Liver (tissue), 10 donors: ENCODE results near the gene FAXDC2. TPM values are rescaled to one million over a fixed set of nuclear protein-coding genes. Genes with fewer than 3 reads are reported as not detected.

Source experiments
- DNase-seq: peaks from one replicate; pipeline ENCODE4 v3.0.0-alpha.2; 2017; ENCODE audit warnings: low spot score
- H3K27ac ChIP-seq, 2 donors: one replicate each; pipeline ENCODE4 v1.7.0; 2013; ENCODE audit warnings: inconsistent platforms in 2 of 2, low read length in 2 of 2, control low read depth in 1 of 2, low read depth in 1 of 2, mild to moderate bottlenecking in 1 of 2
- H3K27me3 ChIP-seq, 4 donors: one replicate each; pipeline versions ENCODE4 v1.6.1 to v1.7.0; 2013; ENCODE audit warnings: low read length in 3 of 4, inconsistent platforms in 1 of 4, mild to moderate bottlenecking in 1 of 4, moderate library complexity in 1 of 4; ENCODE audit not compliant: control insufficient read depth in 4 of 4, insufficient read depth in 4 of 4
- H3K36me3 ChIP-seq, 4 donors: one replicate each; pipeline versions ENCODE4 v1.6.1 to v1.7.0; 2013; ENCODE audit warnings: low read length in 3 of 4, mild to moderate bottlenecking in 3 of 4, low read depth in 1 of 4, moderate library complexity in 1 of 4; ENCODE audit not compliant: control insufficient read depth in 4 of 4, insufficient read depth in 3 of 4
- H3K4me1 ChIP-seq, 4 donors: one replicate each; pipeline versions ENCODE4 v1.6.1 to v1.7.0; 2013; ENCODE audit warnings: low read length in 3 of 4, mild to moderate bottlenecking in 3 of 4, moderate library complexity in 1 of 4; ENCODE audit not compliant: control insufficient read depth in 4 of 4, insufficient read depth in 4 of 4
- H3K4me3 ChIP-seq, 3 donors: one replicate each; pipeline versions ENCODE4 v1.6.1 to v1.7.0; 2013; ENCODE audit warnings: low read length in 3 of 3, control low read depth in 1 of 3, low read depth in 1 of 3, mild to moderate bottlenecking in 1 of 3
- H3K9ac ChIP-seq, 2 donors: one replicate each; pipeline ENCODE4 v1.7.0; 2013; ENCODE audit warnings: low read length in 2 of 2, mild to moderate bottlenecking in 2 of 2, moderate library complexity in 2 of 2, control low read depth in 1 of 2, low read depth in 1 of 2
- H3K9me3 ChIP-seq, 4 donors: one replicate each; pipeline versions ENCODE4 v1.6.1 to v1.7.0; 2013; ENCODE audit warnings: low read length in 3 of 4; ENCODE audit not compliant: control insufficient read depth in 4 of 4
- EGR1 ChIP-seq, 2 donors: IDR thresholded peaks; 2 replicates each; pipeline ENCODE4 v1.6.1; 2016 to 2018; ENCODE audit warnings: antibody characterized with exemption in 2 of 2, low read depth in 2 of 2
- FOXA1 ChIP-seq: IDR thresholded peaks from 2 replicates; pipeline ENCODE4 v1.6.1; 2016; ENCODE audit warnings: antibody characterized with exemption
- FOXA2 ChIP-seq: IDR thresholded peaks from 2 replicates; pipeline ENCODE4 v1.6.1; 2016; ENCODE audit warnings: antibody characterized with exemption
- GABPA ChIP-seq, 2 donors: IDR thresholded peaks in 1 of 2; conservative IDR thresholded peaks in 1 of 2; 2 replicates each; pipeline ENCODE4 v1.6.1; 2016; ENCODE audit warnings: antibody characterized with exemption in 2 of 2, mild to moderate bottlenecking in 1 of 2, moderate library complexity in 1 of 2
- HNF4G ChIP-seq: IDR thresholded peaks from 2 replicates; pipeline ENCODE4 v1.6.1; 2016; ENCODE audit warnings: antibody characterized with exemption
- JUND ChIP-seq, 2 donors: IDR thresholded peaks; 2 replicates each; pipeline ENCODE4 v1.6.1; 2016; ENCODE audit warnings: antibody characterized with exemption in 2 of 2
- NR2F2 ChIP-seq: IDR thresholded peaks from 2 replicates; pipeline ENCODE4 v1.6.1; 2016; ENCODE audit warnings: antibody characterized with exemption
- RXRA ChIP-seq, 2 donors: IDR thresholded peaks; 2 replicates each; pipeline ENCODE4 v1.6.1; 2017 to 2018; ENCODE audit warnings: antibody characterized with exemption in 2 of 2, mild to moderate bottlenecking in 1 of 2
- SP1 ChIP-seq: IDR thresholded peaks from 2 replicates; pipeline ENCODE4 v1.6.1; 2018; ENCODE audit warnings: antibody characterized with exemption, mild to moderate bottlenecking
- TAF1 ChIP-seq: conservative IDR thresholded peaks from 2 replicates; pipeline ENCODE4 v1.6.1; 2016; ENCODE audit warnings: antibody characterized with exemption, mild to moderate bottlenecking
- WGBS: extraction: QIAGEN DNeasy Blood & Tissue Kit; methylation state at CpG from one replicate; pipeline ENCODE4 v1.1.7; 2013; 5-methylcytosine and 5-hydroxymethylcytosine counted together
- polyA plus RNA-seq, 2 donors: library from polyadenylated mRNA; stranded (reverse) in 1 of 2; unstranded in 1 of 2; fragments of 200-250 nt in 1 of 2; fragments of >200 nt in 1 of 2; fragmentation: Nextera tagmentation in 1 of 2; extraction: Ambion mirVana in 1 of 2; gene quantifications; one replicate each; pipeline versions ENCODE4 v1.2.1 to v1.2.3, GENCODE V29; 2013 to 2015
- small RNA-seq: library from RNA; depleted of rRNA; stranded (forward); fragments of <200 nt; gene quantifications from one replicate; pipeline ENCODE3, GENCODE V24; 2014
- total RNA-seq, 2 donors: library from RNA; depleted of rRNA; stranded (reverse); fragments of >200 nt; gene quantifications; one replicate each; pipeline ENCODE4 v1.2.3, GENCODE V29; 2014
- TF ChIP-seq, protein P1 (sequence below): IDR thresholded peaks from 2 replicates; pipeline ENCODE4 v1.6.1; 2016; ENCODE audit warnings: antibody characterized with exemption
- TF ChIP-seq, protein P2 (sequence below): fragments of 150-350 bp; IDR thresholded peaks from 2 replicates; pipeline ENCODE4 v1.5.1; 2017; ENCODE audit warnings: improper control_type of control experiment, low read depth, low read length; ENCODE audit not compliant: missing input control
- TF ChIP-seq, protein P3 (sequence below): IDR thresholded peaks from 2 replicates; pipeline ENCODE4 v1.6.1; 2016; ENCODE audit warnings: antibody characterized with exemption
- TF ChIP-seq, protein P4 (sequence below): IDR thresholded peaks from 2 replicates; pipeline ENCODE4 v1.6.1; 2016; ENCODE audit warnings: antibody characterized with exemption, mild to moderate bottlenecking
- donor health status: healthy.
- donor health status: healthy.
- donor health status: healthy.
- donor health status: healthy.
- donor health status: healthy.

The FAXDC2 gene
- total and polyA plus RNA-seq, 4 donors, result 27.5 to 110 (median 64.5) TPM

DNA sequence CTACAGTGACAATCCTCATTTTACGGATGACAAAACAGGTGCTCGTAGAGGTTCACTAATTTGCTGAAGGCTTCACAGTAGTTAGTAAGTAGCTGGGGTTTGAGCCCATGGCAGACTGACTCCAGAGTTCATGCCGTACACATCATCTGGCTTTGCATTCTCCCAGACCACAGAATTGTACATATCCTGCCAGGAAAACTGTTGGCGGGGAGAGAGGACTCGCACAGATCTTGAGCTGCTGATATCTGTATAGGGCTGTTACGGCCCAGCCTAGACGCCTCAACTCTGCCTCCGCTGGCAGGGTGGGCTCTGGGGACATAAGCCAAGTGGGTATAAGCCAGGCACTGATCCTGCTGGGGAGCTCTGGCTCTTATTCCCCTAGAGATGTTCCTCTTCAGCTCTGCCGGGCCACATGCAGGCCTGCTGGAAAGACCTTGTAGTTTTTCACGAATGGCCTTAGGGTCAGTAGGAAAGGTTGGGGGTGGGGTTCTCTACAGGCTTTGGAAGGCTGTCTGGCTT lies 79.0 kb downstream of the FAXDC2 start:
- no peak overlapping the region for H3K9ac ChIP-seq
- H3K4me1 ChIP-seq, result peaks cover 3 to 30% (median 7%) of the 10 kb centered on the region in 4 donors
- no peak for DNase-seq
- H3K4me3 ChIP-seq, result no peak overlapping the region
- H3K27ac ChIP-seq, result no peak overlapping the region
- no peak for TF ChIP-seq FOXA1
- no peak for TF ChIP-seq FOXA2
- no peak for TF ChIP-seq GABPA (IDR thresholded peaks at IDR 0.05 in 1 of 2, conservative IDR thresholded peaks at IDR 0.05 in 1 of 2)
- no peak for TF ChIP-seq NR2F2
- H3K9me3 ChIP-seq, result no peaks in the 10 kb centered on the region
- no peaks in the 10 kb centered on the region for H3K36me3 ChIP-seq
- 70% methylated on average over 10 of the region's 10 CpGs for WGBS
- no peaks in the 10 kb centered on the region for H3K27me3 ChIP-seq

DNA sequence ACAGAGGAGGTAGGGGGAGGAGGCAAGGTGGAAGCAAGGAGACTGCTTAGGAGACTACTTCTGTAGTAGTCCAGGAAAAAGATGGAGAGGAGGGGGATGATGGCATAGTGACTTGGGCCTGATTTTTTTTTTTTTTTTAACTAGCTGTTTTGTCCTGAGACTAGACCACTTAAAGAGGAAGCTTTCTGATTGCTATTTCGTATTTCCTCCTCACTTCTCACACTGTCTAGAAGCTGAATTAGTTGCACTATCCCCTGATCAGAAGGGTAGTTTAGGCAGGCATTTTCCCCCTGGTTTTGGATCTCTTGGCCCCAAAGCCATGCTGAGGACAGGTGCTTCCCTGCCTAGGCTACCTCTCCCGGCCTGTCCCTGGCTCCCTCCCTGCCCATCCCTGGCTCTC lies 80.3 kb downstream of the FAXDC2 start:
- WGBS, result 78% methylated on average over 2 of the region's 2 CpGs
- Histone ChIP-seq H3K27me3 (no peaks in the 10 kb centered on the region), H3K4me3 (no peak overlapping the region), H3K4me1 (peaks cover 10 to 43% (median 13%) of the 10 kb centered on the region in 4 donors), H3K9me3 (no peaks in the 10 kb centered on the region), H3K27ac (no peak overlapping the region), H3K9ac (no peak overlapping the region), H3K36me3 (no peaks in the 10 kb centered on the region)
- no peak for DNase-seq
- no peak for TF ChIP-seq FOXA2
- TF ChIP-seq FOXA1, result no peak
- TF ChIP-seq JUND (IDR thresholded peaks at IDR 0.05), result no peak
- TF ChIP-seq, protein P1, sequence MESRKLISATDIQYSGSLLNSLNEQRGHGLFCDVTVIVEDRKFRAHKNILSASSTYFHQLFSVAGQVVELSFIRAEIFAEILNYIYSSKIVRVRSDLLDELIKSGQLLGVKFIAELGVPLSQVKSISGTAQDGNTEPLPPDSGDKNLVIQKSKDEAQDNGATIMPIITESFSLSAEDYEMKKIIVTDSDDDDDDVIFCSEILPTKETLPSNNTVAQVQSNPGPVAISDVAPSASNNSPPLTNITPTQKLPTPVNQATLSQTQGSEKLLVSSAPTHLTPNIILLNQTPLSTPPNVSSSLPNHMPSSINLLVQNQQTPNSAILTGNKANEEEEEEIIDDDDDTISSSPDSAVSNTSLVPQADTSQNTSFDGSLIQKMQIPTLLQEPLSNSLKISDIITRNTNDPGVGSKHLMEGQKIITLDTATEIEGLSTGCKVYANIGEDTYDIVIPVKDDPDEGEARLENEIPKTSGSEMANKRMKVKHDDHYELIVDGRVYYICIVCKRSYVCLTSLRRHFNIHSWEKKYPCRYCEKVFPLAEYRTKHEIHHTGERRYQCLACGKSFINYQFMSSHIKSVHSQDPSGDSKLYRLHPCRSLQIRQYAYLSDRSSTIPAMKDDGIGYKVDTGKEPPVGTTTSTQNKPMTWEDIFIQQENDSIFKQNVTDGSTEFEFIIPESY, result no peak
- TF ChIP-seq, protein P2, sequence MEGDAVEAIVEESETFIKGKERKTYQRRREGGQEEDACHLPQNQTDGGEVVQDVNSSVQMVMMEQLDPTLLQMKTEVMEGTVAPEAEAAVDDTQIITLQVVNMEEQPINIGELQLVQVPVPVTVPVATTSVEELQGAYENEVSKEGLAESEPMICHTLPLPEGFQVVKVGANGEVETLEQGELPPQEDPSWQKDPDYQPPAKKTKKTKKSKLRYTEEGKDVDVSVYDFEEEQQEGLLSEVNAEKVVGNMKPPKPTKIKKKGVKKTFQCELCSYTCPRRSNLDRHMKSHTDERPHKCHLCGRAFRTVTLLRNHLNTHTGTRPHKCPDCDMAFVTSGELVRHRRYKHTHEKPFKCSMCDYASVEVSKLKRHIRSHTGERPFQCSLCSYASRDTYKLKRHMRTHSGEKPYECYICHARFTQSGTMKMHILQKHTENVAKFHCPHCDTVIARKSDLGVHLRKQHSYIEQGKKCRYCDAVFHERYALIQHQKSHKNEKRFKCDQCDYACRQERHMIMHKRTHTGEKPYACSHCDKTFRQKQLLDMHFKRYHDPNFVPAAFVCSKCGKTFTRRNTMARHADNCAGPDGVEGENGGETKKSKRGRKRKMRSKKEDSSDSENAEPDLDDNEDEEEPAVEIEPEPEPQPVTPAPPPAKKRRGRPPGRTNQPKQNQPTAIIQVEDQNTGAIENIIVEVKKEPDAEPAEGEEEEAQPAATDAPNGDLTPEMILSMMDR, result no peak
- no peak for TF ChIP-seq RXRA (IDR thresholded peaks at IDR 0.05)
- TF ChIP-seq NR2F2, result no peak
- TF ChIP-seq, protein P3, sequence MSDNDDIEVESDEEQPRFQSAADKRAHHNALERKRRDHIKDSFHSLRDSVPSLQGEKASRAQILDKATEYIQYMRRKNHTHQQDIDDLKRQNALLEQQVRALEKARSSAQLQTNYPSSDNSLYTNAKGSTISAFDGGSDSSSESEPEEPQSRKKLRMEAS, result no peak
- no peak for TF ChIP-seq HNF4G
- TF ChIP-seq TAF1, result no peak
- no peak for TF ChIP-seq SP1
- TF ChIP-seq EGR1 (IDR thresholded peaks at IDR 0.05; ENCODE audit: low read depth in 2 of 2), result no peak
- TF ChIP-seq, protein P4, sequence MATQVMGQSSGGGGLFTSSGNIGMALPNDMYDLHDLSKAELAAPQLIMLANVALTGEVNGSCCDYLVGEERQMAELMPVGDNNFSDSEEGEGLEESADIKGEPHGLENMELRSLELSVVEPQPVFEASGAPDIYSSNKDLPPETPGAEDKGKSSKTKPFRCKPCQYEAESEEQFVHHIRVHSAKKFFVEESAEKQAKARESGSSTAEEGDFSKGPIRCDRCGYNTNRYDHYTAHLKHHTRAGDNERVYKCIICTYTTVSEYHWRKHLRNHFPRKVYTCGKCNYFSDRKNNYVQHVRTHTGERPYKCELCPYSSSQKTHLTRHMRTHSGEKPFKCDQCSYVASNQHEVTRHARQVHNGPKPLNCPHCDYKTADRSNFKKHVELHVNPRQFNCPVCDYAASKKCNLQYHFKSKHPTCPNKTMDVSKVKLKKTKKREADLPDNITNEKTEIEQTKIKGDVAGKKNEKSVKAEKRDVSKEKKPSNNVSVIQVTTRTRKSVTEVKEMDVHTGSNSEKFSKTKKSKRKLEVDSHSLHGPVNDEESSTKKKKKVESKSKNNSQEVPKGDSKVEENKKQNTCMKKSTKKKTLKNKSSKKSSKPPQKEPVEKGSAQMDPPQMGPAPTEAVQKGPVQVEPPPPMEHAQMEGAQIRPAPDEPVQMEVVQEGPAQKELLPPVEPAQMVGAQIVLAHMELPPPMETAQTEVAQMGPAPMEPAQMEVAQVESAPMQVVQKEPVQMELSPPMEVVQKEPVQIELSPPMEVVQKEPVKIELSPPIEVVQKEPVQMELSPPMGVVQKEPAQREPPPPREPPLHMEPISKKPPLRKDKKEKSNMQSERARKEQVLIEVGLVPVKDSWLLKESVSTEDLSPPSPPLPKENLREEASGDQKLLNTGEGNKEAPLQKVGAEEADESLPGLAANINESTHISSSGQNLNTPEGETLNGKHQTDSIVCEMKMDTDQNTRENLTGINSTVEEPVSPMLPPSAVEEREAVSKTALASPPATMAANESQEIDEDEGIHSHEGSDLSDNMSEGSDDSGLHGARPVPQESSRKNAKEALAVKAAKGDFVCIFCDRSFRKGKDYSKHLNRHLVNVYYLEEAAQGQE, result no peak

Small RNAs within 50 kb of the gene (small RNA-seq; reads per million reads assigned to genes)
- gene MIR378H, result not detected

Other genes starting within 250 kb of the FAXDC2 start
- 10 to 100 TPM; 37.7 to 74.1 TPM for gene LARP1, start 95.2 kb downstream of the FAXDC2 start, total RNA-seq
- 10 to 100 TPM; 26.0 to 27.5 TPM for gene LARP1, start 95.2 kb downstream of the FAXDC2 start, polyA plus RNA-seq
- gene CNOT8, start 8.0 kb upstream of the FAXDC2 start, total RNA-seq, result 10 to 100 TPM; 28.9 to 38.9 TPM
- 10 to 100 TPM; 12.6 to 12.7 TPM for gene CNOT8, start 8.0 kb upstream of the FAXDC2 start, polyA plus RNA-seq
- gene GEMIN5, start 87.6 kb upstream of the FAXDC2 start, total RNA-seq, result 10 to 100 TPM in 1 of 2 donors, 1 to 10 TPM in 1; 8.7 to 10.3 TPM
- 1 to 10 TPM; 3.0 to 3.6 TPM for gene GEMIN5, start 87.6 kb upstream of the FAXDC2 start, polyA plus RNA-seq
- gene MRPL22, start 90.5 kb upstream of the FAXDC2 start, total RNA-seq, result 10 to 100 TPM; 12.5 to 14.7 TPM
- 10 to 100 TPM; 27.1 to 57.3 TPM for gene MRPL22, start 90.5 kb upstream of the FAXDC2 start, polyA plus RNA-seq
- gene KIF4B, start 163.2 kb upstream of the FAXDC2 start, total RNA-seq, result under 1 TPM; 0.05 to 0.17 TPM
- not detected for gene KIF4B, start 163.2 kb upstream of the FAXDC2 start, polyA plus RNA-seq